Islet precursor cell (in vitro differentiated cells): Measurements from ENCODE around the gene MICB.
A peak's percentile ranks its signal among the peaks of the same experiment; 100 is the strongest.

ENCODE experiments used
- DNase-seq: peaks from one replicate; pipeline ENCODE4 v3.0.0-alpha.2; 2018

MICB gene

GRCh38 chr6:31541658-31542521 is 43.9 kb downstream of the MICB start, which contains the start of gene DDX39B:
Gene DDX39B (minus strand): TSS chr6:31542003. CDS start chr6:31540532, 1,471 bp downstream.
- peak; percentile 97 for DNase-seq

GRCh38 chr6:31543639-31544038 is 45.7 kb downstream of the MICB start:
- DNase-seq: no peak

- no peak for DNase-seq
These were observed 46.7 kb downstream of the MICB start for GRCh38 chr6:31544676-31545075.

- no peak for DNase-seq
These were observed 47.3 kb downstream of the MICB start for GRCh38 chr6:31545291-31545690.

GRCh38 chr6:31546339-31546957 is 48.5 kb downstream of the MICB start, which contains the start of gene ATP6V1G2:
Gene ATP6V1G2 (minus strand): TSS chr6:31546608. CDS start chr6:31546559, 49 bp downstream.
- peak; percentile 99 for DNase-seq

DNA sequence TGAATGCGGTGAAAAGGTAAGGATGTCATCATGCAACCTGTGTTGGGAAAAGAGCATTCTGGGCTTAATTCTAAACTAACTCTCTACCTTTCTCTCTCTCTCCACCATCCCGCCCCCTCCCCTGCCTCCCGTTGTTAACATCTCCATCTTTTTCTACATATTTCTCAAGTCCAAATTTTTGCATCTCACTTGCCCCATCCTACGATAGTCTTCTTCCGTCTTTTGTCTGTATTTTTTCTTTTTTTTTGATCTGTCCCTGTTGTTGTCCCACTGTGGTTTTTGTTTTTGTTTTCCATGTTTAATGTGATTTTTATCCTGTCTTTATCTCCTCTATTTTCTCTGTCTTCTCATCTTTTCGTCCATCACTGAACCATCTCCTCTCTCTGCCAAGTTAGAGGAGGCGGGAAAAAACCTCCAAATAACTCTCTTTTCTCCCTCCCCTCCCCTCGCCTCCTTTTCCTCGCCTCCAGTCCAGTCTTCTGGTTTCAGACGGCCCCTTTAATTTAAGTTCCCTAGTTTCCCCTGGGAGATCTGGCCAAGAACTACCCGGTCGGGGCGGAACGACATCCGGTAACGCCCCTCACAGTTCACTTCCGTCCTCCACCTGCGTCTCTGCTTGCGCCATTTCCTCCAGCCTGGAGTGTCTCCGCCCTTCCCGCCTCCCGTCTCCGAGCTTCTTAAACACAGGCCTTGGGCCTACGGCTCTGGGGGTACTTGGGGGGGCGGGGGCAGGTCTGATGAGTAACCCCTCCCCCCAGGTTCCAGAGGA is 49.2 kb downstream of the MICB start, which contains the start of gene NFKBIL1:
TSS of gene NFKBIL1 (plus strand) at position 651 of the 769 bp plus-strand sequence. CDS start at position 738, 87 bp downstream.
- peak; percentile 97 for DNase-seq

DNA sequence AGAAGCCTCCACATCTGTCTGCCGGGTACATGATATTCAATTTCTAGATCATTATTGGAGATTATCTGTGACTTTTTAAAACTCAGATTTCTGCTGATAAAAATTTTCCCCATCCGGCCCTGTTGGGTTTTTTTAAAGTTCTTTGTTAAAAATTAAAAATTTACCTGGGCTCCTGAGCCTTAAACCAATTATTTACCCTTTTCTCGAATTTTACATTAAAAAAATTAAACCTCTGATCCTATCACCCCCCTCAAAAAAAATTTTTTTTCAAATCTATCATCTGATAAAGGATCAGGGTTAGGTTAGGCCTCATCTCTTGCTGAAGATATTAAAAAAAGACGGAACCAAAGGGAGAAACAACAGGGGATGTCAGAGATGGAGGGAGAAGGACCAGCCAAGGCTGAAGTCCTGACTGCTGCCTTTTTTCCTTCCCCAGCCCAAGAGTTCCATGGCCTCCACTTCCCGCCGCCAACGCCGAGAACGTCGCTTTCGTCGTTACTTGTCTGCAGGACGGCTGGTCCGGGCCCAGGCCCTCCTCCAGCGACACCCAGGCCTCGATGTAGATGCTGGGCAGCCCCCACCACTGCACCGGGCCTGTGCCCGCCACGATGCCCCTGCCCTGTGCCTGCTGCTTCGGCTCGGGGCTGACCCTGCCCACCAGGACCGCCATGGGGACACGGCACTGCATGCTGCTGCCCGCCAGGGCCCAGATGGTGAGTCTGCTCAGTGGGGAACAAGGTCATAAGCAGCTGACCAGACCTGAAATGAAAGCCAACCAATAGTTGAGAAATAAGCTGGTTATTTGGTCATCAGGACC is 50.0 kb downstream of the MICB start:
- peak; percentile 39 for DNase-seq

- DNase-seq: no peak
These were observed 50.6 kb downstream of the MICB start for GRCh38 chr6:31548544-31548873.

DNA sequence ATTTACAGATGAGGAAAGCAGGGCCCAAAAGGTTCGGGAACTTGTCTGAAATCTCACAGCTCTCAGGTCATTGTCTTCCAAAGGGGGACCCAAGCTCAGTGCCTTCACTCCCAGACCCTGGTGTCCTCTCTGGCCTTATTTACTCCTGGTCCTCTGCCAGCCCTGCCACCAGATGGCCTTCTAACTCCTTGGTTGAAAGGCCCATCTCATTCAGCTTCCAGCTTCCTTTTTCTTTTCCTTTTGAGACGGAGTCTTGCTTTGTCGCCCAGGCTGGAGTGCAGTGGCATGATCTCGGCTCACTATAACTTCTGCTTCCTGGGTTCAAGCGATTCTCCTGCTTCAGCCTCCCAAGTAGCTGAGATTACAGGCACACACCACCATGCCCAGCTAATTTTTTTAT is 53.4 kb downstream of the MICB start:
- peak; percentile 85 for DNase-seq

DNA sequence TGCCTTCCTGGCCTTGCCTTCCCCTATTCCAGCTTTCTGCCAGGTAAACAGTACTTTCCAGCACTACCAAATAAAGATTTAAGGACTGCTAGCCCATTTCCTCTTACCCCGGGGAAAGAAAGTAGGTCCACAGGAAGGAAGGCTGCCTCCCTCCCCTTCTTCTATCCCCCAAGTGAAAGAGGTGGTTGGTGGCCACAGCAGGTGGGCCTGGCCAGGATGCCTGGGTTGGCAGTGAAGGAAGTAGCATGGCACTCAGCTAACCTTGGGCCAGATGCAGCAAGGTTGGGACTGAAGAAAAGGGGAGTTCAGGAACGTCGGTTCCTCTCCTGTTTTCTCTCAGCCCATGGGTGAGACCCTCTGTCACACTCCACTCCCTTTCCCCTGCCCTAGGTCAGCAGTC is 58.4 kb downstream of the MICB start:
- no peak for DNase-seq

GRCh38 chr6:31557443-31558317 is 59.7 kb downstream of the MICB start:
- DNase-seq: no peak

DNA sequence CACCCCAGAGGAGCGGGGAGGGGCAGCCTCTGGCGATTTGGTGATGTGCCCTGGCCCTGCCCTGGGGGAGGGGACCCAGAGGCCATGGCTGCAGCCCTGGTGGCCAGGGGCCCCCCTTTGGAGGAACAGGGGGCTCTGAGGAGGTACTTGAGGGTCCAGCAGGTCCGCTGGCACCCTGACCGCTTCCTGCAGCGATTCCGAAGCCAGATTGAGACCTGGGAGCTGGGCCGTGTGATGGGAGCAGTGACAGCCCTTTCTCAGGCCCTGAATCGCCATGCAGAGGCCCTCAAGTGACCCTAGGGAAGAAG is 60.3 kb downstream of the MICB start:
- DNase-seq: no peak

GRCh38 chr6:31558631-31559500 is 60.9 kb downstream of the MICB start:
- no peak for DNase-seq

DNA sequence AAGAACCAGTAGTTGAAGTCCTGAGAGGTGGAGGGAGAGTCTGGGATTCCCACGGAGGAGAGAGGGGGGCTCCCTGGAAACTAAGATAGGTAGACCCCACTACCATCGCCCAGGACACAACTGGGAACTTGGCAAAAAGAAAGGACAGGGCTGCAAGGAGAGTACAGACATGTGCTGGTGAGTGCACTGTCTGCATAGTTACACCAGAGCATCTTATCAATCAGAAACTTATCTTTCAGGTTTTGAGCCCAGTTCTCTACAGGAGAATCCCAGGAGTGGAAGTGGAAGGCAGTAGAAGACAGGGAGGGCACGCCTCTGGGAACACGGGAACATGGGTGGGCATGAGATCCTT is 61.6 kb downstream of the MICB start:
- no peak for DNase-seq

DNA sequence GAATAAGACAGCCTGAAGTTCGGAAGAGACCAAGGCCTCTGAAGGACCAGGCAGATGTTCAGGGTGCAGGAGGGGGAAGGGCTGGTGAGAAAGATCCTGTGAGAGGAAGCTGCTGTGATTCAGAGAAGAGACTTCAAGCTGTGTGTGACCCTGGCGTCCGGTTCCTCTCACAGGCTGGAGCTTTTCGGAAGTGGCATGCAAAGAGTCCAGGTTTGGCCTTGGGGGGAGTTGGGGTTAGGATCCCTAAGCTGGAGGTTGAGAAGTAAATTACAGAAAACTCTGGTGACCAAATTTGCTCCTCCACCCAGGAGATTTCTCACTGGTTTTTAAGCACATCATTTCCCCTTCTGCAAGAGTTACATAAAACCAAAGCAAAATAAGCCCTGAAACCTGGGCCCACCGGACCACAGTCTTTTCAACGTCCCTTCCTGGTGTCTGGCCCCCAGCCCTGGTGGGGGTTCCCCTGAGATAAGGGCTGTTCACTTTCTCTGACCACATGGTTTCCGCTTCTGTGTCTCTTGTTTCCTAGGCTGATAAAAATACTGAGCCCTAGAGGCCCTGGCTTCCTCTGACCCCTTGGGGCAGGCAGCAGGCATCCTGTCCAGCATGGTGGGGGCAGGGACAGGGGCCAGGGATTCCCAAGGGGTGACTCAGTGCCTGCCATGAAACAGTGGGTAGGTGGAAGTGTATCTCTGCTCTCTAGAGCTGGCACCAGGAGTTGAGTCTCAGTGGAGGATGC is 62.2 kb downstream of the MICB start:
- peak; percentile 93 for DNase-seq

DNA sequence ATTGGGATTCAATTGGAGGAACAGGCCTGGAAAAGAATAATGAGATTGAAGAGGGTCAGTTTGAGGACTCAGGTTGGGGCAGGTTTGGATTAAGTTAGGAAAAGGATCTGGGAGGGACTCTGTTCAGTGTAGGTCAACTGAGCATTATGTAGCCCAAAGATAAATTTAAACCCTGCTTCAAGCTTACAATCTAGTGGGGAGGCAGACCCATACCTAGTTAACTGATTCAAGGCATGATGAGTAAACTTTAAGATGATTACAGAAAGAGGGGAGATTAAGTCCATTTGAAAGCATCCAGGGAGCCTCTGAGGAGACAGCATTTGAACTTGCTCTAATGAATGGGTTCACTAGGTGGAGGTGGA is 62.7 kb downstream of the MICB start:
- DNase-seq: no peak
